Smooth muscle cell (in vitro differentiated cells): Measurements from ENCODE around the gene TP53I11. TPM values are rescaled to one million over a fixed set of nuclear protein-coding genes. Genes with fewer than 3 reads are reported as not detected.

Source experiments
- DNase-seq: peaks from one replicate; lab custom pipeline; 2025; ENCODE audit not compliant: unreplicated experiment; lab: John Stamatoyannopoulos, UW
- H2AFZ ChIP-seq: fragments of 200-600 bp; sonication (generic); 2 replicates; pipeline ENCODE4 v1.6.0; 2016; ENCODE audit warnings: antibody characterized with exemption, low read depth, mild to moderate bottlenecking
- H3F3A ChIP-seq: fragments of 200-600 bp; sonication (generic); 2 replicates; pipeline ENCODE4 v1.6.0; 2017; ENCODE audit warnings: antibody characterized with exemption, low read depth
- H3K27ac ChIP-seq: fragments of 200-600 bp; sonication (generic); 2 replicates; pipeline ENCODE4 v1.5.1; 2016; ENCODE audit warnings: low read depth, mild to moderate bottlenecking
- H3K27me3 ChIP-seq: fragments of 200-600 bp; sonication (generic); 2 replicates; pipeline ENCODE4 v1.6.1; 2016; ENCODE audit warnings: low read depth, mild to moderate bottlenecking
- H3K36me3 ChIP-seq: fragments of 200-600 bp; sonication (generic); 2 replicates; pipeline ENCODE4 v1.5.1; 2016; ENCODE audit warnings: low read depth
- H3K4me1 ChIP-seq: fragments of 200-600 bp; sonication (generic); 2 replicates; pipeline ENCODE4 v1.5.1; 2016; ENCODE audit warnings: low read depth
- H3K4me2 ChIP-seq: fragments of 200-600 bp; sonication (generic); 2 replicates; pipeline ENCODE4 v1.6.0; 2016; ENCODE audit warnings: mild to moderate bottlenecking
- H3K4me3 ChIP-seq: fragments of 200-600 bp; sonication (generic); 2 replicates; pipeline ENCODE4 v1.5.1; 2016; ENCODE audit warnings: mild to moderate bottlenecking
- H3K79me2 ChIP-seq: fragments of 200-600 bp; sonication (generic); 2 replicates; pipeline ENCODE4 v1.6.0; 2016; ENCODE audit warnings: low read depth, mild to moderate bottlenecking
- H3K9ac ChIP-seq: fragments of 200-600 bp; sonication (generic); 2 replicates; pipeline ENCODE4 v1.6.0; 2016; ENCODE audit warnings: low read depth
- H3K9me3 ChIP-seq: fragments of 200-600 bp; sonication (generic); replicated peaks from 2 replicates; pipeline ENCODE4 v1.5.1; 2016; ENCODE audit warnings: low read depth
- H4K20me1 ChIP-seq: fragments of 200-600 bp; sonication (generic); 2 replicates; pipeline ENCODE4 v1.6.0; 2016; ENCODE audit warnings: low read depth
- CTCF ChIP-seq: fragments of 200-600 bp; sonication (generic); IDR thresholded peaks from 2 replicates; pipeline ENCODE4 v1.5.1; 2017; ENCODE audit warnings: borderline replicate concordance, mild to moderate bottlenecking, antibody characterized with exemption; ENCODE audit not compliant: insufficient read depth, poor library complexity, severe bottlenecking
- WGBS: methylation state at CpG from one replicate; pipeline ENCODE4 v1.1.7; 2016; ENCODE audit warnings: low lambda C conversion rate; 5-methylcytosine and 5-hydroxymethylcytosine counted together
- polyA plus RNA-seq: library from polyadenylated mRNA; unstranded; fragments of >200 nt; fragmentation: Nextera tagmentation; extraction: Ambion mirVana; gene quantifications from 2 replicates; pipeline ENCODE4 v1.2.1, GENCODE V29; 2016
- total RNA-seq: library from RNA; depleted of rRNA; stranded (reverse); fragments of >200 nt; gene quantifications from 2 replicates; pipeline ENCODE4 v1.2.3, GENCODE V29; 2014

TP53I11 gene
- total and polyA plus RNA-seq, 2 experiments from 2014 or later, result 14.2 to 61.2 TPM

DNA sequence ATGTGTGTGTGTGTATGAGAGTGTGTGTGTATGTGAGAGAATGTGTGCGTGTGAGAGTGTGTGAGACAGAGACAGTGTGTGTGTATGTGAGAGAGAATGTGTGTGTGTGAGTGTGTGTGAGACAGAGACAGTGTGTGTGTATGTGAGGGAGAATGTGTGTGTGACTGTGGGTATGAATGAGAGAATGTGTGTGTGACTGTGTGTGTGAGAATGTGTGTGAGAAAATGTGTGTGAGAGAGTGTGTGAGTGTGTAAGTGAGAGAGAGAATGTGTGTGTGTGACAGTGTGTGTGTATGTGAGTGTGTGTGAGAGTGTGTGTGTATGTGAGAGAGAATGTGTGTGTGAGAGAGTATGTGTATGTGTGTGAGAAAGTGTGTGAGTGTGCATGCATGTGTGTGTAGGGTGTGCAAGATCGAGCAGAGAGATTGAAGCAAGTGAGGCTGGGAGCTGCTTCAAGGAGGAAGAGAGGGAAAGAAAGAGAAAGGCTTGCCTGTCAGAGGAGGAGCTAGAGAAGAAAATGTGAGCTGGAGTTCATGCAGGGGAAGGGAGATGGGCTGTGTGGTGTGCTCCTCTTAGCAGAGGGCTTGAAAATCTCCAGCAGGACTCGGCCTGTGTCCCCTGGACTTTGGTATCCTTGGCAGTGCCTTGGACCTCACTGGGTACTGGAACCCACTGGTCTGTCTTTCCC is 27.7 kb upstream of the TP53I11 start:
- Histone ChIP-seq H3K4me2 (peak overlapping the region; percentile 73), H3F3A (no peaks in the 10 kb centered on the region), H3K9me3 (no peaks in the 10 kb centered on the region), H3K4me3 (no peak overlapping the region), H3K36me3 (no peaks in the 10 kb centered on the region), H3K79me2 (no peaks in the 10 kb centered on the region), H3K27ac (no peak overlapping the region), H3K27me3 (no peaks in the 10 kb centered on the region), H4K20me1 (no peaks in the 10 kb centered on the region), H3K9ac (no peak overlapping the region), H3K4me1 (peaks cover 19% of the 10 kb centered on the region), H2AFZ (no peak overlapping the region)
- WGBS, result 71% methylated on average over 3 of the region's 3 CpGs
- TF ChIP-seq CTCF, result no peak
- no peak for DNase-seq

- Histone ChIP-seq H3K27ac (no peak overlapping the region), H4K20me1 (no peaks in the 10 kb centered on the region), H2AFZ (no peak overlapping the region), H3K4me3 (no peak overlapping the region), H3K4me1 (peaks cover 19% of the 10 kb centered on the region), H3K9ac (no peak overlapping the region), H3K4me2 (peak overlapping the region; percentile 73), H3F3A (no peaks in the 10 kb centered on the region), H3K79me2 (no peaks in the 10 kb centered on the region), H3K27me3 (no peaks in the 10 kb centered on the region), H3K9me3 (no peaks in the 10 kb centered on the region), H3K36me3 (no peaks in the 10 kb centered on the region)
- 26% methylated on average over 9 of the region's 9 CpGs for WGBS
- DNase-seq, result no peak
- no peak for TF ChIP-seq CTCF
Measured at GRCh38 chr11:44977493-44977984, 26.9 kb upstream of the TP53I11 start.

DNA sequence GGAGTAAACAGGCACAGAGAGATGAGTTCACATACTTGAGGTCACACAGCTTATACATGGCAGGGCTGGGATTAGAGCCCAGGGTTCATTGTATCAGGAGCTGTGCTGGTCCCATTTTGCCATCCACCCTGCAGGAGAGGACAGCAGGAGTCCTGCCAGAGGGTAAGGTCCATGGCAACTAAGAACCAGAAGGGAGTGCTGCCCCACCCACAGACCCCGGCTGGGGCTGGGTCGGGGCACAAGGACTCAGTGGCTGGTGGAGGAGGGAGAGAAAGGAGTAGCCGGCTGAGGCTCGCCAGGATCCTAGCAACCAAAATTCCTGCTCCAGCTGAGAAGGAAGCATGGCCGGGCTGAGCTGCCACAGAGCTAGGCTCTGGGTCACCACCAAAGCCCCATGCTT is 25.9 kb upstream of the TP53I11 start:
- Histone ChIP-seq H3K4me1 (peaks cover 19% of the 10 kb centered on the region), H3F3A (no peaks in the 10 kb centered on the region), H3K9ac (no peak overlapping the region), H3K4me2 (no peak overlapping the region), H3K9me3 (no peaks in the 10 kb centered on the region), H4K20me1 (no peaks in the 10 kb centered on the region), H3K27ac (no peak overlapping the region), H3K36me3 (no peaks in the 10 kb centered on the region), H3K4me3 (no peak overlapping the region), H2AFZ (no peak overlapping the region), H3K27me3 (no peaks in the 10 kb centered on the region), H3K79me2 (no peaks in the 10 kb centered on the region)
- TF ChIP-seq CTCF, result no peak
- 66% methylated on average over 5 of the region's 5 CpGs for WGBS
- no peak for DNase-seq

DNA sequence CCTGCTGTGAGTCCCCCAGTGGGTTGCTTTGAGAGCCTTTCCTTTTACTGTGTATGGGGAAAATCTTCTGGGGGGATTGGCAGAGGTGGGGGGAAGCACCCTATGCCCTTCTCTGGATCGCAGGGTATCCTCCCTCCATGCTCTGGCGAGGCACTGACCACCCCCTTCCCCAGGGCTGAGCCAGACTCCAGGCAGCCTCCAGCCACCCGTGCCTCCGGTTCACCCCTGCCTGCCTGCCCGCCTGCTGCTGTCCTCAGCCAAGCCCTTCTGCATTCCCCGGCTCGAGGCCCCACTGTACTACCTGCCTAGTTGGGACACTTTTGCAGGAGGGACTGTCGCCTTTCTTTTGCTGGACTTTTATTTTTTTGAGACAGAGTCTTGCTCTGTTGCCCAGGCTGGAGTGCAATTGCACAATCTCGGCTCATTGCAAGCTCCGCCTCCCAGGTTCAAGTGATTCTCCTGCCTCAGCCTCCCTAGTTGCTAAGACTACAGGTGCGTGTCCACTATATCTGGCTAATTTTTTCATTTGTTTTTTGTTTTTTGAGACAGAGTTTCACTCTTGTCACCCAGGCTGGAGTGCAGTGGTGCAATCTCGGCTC is 23.8 kb upstream of the TP53I11 start:
- Histone ChIP-seq H3K27ac (no peak overlapping the region), H3K27me3 (no peaks in the 10 kb centered on the region), H3K4me2 (no peak overlapping the region), H3K36me3 (no peaks in the 10 kb centered on the region), H3K4me3 (no peak overlapping the region), H2AFZ (no peak overlapping the region), H4K20me1 (no peaks in the 10 kb centered on the region), H3F3A (no peaks in the 10 kb centered on the region), H3K79me2 (no peaks in the 10 kb centered on the region), H3K9me3 (no peaks in the 10 kb centered on the region), H3K4me1 (peaks cover 19% of the 10 kb centered on the region), H3K9ac (no peak overlapping the region)
- no peak for TF ChIP-seq CTCF
- no peak for DNase-seq
- WGBS, result 89% methylated on average over 12 of the region's 12 CpGs
